Glomerular endothelial cell (primary cell): ENCODE data around the gene EHD1. TPM values are rescaled to one million over a fixed set of nuclear protein-coding genes. Genes with fewer than 3 reads are reported as not detected.

Source experiments
- DNase-seq: peaks from one replicate; pipeline ENCODE4 v3.0.0-alpha.2; 2011; ENCODE audit warnings: low read depth, low spot score; ENCODE audit errors: extremely low read depth
- total RNA-seq: library from RNA; depleted of rRNA; stranded (reverse); fragments of >200 nt; gene quantifications from 2 replicates; pipeline ENCODE4 v1.2.3, GENCODE V29; 2015

EHD1 gene
- total RNA-seq = 142 and 158 TPM in 2 replicates

GRCh38 chr11:64878494-64879243, at the start of gene EHD1:
EHD1 (minus strand) TSS chr11:64878621; CDS start chr11:64878464, 157 bp downstream.
- DNase-seq = no peak

GRCh38 chr11:64926689-64927088, 48.3 kb upstream of the EHD1 start:
- no peak for DNase-seq

- DNase-seq = no peak
Observed at GRCh38 chr11:64925536-64926436, 47.4 kb upstream of the EHD1 start.

- DNase-seq = no peak
Observed at GRCh38 chr11:64924910-64925284, 46.5 kb upstream of the EHD1 start.

- DNase-seq = peak; percentile 66
Observed at GRCh38 chr11:64923944-64924909, 45.8 kb upstream of the EHD1 start, which contains the start of gene PPP2R5B. PPP2R5B (plus strand) TSS chr11:64924689; CDS start chr11:64925735, 1,046 bp downstream.

GRCh38 chr11:64923151-64923661, 44.8 kb upstream of the EHD1 start:
- no peak for DNase-seq

GRCh38 chr11:64921384-64921783, 43.0 kb upstream of the EHD1 start:
- DNase-seq = no peak

GRCh38 chr11:64920124-64920523, 41.7 kb upstream of the EHD1 start:
- DNase-seq = no peak

GRCh38 chr11:64919627-64920026, 41.2 kb upstream of the EHD1 start:
- DNase-seq = no peak

- DNase-seq = no peak
Observed at GRCh38 chr11:64918017-64918416, 39.6 kb upstream of the EHD1 start.

GRCh38 chr11:64917663-64917995, 39.2 kb upstream of the EHD1 start:
- DNase-seq = no peak

- DNase-seq = peak; percentile 97
Observed at GRCh38 chr11:64916775-64917662, 38.6 kb upstream of the EHD1 start, which contains the start of gene ATG2A. ATG2A (minus strand) TSS chr11:64917209; CDS start chr11:64917135, 74 bp downstream.

- DNase-seq = no peak
Observed at GRCh38 chr11:64916040-64916774, 37.8 kb upstream of the EHD1 start.

GRCh38 chr11:64915376-64915887, 37.0 kb upstream of the EHD1 start:
- no peak for DNase-seq

GRCh38 chr11:64914123-64914522, 35.7 kb upstream of the EHD1 start:
- DNase-seq = no peak

GRCh38 chr11:64913171-64913727, 34.8 kb upstream of the EHD1 start:
- DNase-seq = no peak

- DNase-seq = no peak
Observed at GRCh38 chr11:64911689-64912088, 33.3 kb upstream of the EHD1 start.

GRCh38 chr11:64911142-64911541, 32.7 kb upstream of the EHD1 start:
- DNase-seq = no peak
